PFSK-1 (cell line): ENCODE measurements around the gene SMIM44.

Experiments used
- FOXP2 ChIP-seq: optimal IDR thresholded peaks from 2 replicates; pipeline ENCODE3; 2011; ENCODE audit warnings: borderline replicate concordance, control low read depth, inconsistent platforms; ENCODE audit not compliant: insufficient read depth; ENCODE audit errors: extremely low read length, extremely low read depth
- POLR2AphosphoS5 ChIP-seq: IDR thresholded peaks from 2 replicates; pipeline ENCODE4 v1.6.1; 2012; ENCODE audit warnings: low read depth, mild to moderate bottlenecking, control low read depth, low read length, moderate library complexity
- SIN3A ChIP-seq: IDR thresholded peaks from 2 replicates; pipeline ENCODE4 v1.6.1; 2012; ENCODE audit warnings: mild to moderate bottlenecking, low read length, moderate library complexity, borderline replicate concordance; ENCODE audit not compliant: insufficient read depth
- TAF1 ChIP-seq: IDR thresholded peaks from 2 replicates; pipeline ENCODE4 v1.6.1; 2012; ENCODE audit warnings: low read length, control low read depth, borderline replicate concordance; ENCODE audit not compliant: insufficient read depth
- TF ChIP-seq, protein P1 (sequence below), 2 experiments: IDR thresholded peaks; 2 replicates each; pipeline versions ENCODE4 v1.6.1 to v1.8.0; 2011 to 2012; ENCODE audit warnings: low read depth in 2 of 2, low read length in 2 of 2, control low read depth in 1 of 2, inconsistent platforms in 1 of 2, mild to moderate bottlenecking in 1 of 2, moderate library complexity in 1 of 2; ENCODE audit not compliant: insufficient read depth in 1 of 2

The SMIM44 gene

DNA sequence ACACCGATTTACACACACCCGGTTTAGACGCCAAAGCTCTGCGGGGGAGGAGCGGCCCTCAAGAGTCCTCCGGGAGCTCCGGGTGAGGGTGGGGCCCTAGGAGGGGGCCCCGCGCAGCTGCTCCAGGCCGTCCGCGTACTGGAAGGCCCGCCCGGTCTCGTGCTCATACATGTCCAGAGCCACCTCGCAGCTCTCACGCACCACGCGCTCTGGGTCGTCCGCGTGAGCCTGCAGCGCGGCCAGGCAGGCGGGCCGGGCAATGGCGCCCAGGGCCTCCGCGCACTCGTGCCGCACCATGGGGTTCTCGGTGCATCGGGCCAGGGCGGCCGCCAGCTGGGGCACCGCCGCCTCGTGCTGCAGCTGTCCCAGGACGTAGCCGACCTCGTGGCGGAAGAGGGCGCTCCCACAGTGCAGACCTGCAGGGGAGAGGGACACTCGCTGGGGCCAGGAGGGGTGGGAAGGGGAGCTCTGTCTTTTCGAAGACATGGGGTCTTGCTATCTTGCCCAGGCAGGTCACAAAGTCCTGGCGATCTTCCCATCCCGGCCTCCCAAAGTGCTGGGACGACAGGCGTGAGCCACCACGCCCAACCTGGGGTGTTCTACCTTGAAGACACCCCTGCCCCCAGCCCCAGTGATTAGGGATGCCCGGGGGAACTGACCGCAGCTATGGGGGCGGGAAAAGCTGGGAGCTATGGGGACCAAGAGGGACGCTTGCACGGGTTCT lies 8.3 kb upstream of the SMIM44 start:
- TF ChIP-seq, protein P1, sequence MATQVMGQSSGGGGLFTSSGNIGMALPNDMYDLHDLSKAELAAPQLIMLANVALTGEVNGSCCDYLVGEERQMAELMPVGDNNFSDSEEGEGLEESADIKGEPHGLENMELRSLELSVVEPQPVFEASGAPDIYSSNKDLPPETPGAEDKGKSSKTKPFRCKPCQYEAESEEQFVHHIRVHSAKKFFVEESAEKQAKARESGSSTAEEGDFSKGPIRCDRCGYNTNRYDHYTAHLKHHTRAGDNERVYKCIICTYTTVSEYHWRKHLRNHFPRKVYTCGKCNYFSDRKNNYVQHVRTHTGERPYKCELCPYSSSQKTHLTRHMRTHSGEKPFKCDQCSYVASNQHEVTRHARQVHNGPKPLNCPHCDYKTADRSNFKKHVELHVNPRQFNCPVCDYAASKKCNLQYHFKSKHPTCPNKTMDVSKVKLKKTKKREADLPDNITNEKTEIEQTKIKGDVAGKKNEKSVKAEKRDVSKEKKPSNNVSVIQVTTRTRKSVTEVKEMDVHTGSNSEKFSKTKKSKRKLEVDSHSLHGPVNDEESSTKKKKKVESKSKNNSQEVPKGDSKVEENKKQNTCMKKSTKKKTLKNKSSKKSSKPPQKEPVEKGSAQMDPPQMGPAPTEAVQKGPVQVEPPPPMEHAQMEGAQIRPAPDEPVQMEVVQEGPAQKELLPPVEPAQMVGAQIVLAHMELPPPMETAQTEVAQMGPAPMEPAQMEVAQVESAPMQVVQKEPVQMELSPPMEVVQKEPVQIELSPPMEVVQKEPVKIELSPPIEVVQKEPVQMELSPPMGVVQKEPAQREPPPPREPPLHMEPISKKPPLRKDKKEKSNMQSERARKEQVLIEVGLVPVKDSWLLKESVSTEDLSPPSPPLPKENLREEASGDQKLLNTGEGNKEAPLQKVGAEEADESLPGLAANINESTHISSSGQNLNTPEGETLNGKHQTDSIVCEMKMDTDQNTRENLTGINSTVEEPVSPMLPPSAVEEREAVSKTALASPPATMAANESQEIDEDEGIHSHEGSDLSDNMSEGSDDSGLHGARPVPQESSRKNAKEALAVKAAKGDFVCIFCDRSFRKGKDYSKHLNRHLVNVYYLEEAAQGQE (IDR thresholded peaks at IDR 0.05; ENCODE audit: insufficient read depth in 1 of 2, low read depth in 2 of 2, low read length in 2 of 2): no peak
- TF ChIP-seq FOXP2 (no peak), POLR2AphosphoS5 (no peak), TAF1 (no peak), SIN3A (no peak)

DNA sequence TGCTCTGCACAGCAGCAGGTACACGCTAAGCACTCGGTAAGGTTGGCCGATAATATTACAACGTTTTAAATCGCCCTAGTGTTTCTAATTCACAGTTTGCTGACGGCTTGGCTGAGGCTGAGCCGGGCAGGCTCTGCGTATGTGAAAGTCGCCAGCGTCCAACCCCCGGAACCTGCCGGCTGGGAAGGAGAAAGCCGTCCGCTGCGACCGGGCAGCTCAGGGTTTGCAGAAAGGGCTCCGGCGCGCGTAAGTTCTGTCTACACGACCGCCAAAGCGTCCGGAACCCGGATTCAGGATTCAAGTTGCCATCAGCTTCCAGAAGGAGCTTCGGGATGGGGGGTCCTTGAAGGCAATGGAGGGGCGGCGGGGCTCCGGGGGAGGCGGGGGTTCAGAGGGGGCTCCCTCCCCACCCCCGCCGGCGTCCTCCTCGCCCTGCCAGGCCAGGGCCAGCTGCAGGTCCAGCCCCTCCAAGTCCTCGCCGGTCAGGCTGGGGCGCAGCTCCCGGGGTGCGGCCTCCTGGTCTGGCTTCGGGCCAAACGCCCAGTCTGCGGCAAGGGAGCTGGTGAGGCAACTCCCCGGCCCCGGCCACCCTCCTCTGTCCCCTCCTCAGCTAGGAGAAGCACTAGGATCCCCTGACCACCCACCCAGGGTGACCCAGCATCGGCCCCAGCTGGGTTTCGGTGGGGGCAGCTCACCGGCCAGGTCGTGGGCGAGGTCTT lies 575 bp downstream of the SMIM44 start:
- TF ChIP-seq TAF1: no peak
- TF ChIP-seq SIN3A: no peak
- TF ChIP-seq, protein P1 (IDR thresholded peaks at IDR 0.05; ENCODE audit: insufficient read depth in 1 of 2, low read depth in 2 of 2, low read length in 2 of 2): no peak
- no peak for TF ChIP-seq POLR2AphosphoS5
- no peak for TF ChIP-seq FOXP2

DNA sequence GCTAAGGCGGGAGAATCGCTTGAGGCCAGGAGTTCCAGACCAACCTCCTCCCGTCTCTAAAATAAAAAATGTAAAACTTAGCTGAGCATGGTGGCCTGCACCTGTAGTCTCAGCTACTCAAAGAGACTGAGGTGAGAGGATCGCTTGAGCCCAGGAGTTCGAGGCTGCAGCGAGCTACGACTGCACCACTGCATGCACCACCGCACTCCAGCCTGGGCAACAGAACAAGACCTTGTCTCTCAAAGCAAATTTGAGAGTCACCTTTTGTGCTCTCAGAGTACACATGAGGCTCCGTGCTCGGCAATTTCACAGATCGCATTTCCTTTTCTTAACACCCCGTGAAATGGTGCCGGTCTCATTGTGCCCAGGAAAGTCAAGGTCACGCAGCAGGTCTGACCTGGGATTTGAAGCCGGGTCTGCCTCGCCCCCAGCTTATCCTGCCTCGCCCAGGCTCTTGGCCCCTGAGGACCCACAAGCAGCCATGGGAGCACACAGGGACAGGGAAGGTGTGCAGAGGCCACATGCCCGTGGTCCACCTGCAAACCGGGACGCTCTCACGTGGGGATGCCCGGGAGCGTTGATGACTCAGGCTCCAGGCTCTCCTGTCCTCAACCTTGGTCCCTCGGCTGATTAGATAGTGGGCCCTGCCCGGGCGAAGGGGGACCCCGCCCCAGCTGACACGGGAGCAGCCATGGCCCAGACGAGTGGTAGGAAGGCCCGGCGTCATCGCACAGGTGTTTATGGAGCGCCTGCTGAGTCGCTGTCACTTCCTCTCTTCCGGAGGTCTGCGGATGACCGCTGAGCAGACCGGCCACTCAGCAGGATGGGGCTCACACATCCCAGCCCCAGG lies 1.8 kb downstream of the SMIM44 start:
- TF ChIP-seq POLR2AphosphoS5 (no peak), SIN3A (no peak), TAF1 (no peak), FOXP2 (no peak)
- TF ChIP-seq, protein P1 (IDR thresholded peaks at IDR 0.05; ENCODE audit: insufficient read depth in 1 of 2, low read depth in 2 of 2, low read length in 2 of 2): no peak

DNA sequence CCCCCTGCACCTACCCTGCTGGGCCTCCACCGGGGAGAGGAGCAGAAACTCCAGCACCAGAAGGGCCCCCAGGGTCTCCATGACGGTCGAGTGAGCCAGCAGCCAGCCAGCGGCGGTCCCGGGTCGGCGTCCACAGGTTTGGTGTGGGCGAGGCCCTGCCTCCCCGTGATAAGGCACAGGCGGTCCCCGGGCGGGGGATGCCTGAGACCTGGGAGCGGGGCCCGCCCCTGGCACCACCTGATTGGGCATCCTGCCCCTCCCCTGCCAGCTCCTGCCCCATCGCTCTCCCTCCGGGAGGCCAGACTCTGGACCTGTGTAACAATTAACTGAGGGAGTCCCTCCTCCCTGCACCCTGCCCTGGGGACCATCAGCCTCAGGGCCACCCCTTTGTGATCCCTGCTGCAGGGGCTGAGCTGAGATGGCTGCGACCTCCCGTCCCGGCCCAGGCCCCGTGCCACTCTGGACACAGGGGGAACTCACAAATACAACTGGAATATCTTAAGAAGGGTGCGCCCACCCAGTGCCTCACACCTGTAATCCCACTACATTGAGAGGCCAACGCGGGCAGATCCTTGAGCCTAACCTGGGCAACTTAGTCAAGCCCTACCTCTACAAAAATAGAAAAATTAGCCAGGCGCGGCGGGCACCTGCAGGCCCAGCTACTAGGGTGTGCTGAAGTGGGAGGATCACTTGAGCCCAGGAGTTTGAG lies 2.7 kb downstream of the SMIM44 start, which contains the start of gene SMIM24:
SMIM24 (minus strand) TSS at position 143 of the 709 bp plus-strand sequence; CDS start at position 81, 62 bp downstream.
- TF ChIP-seq, protein P1 (IDR thresholded peaks at IDR 0.05; ENCODE audit: insufficient read depth in 1 of 2, low read depth in 2 of 2, low read length in 2 of 2): no peak
- TF ChIP-seq TAF1 (no peak), SIN3A (no peak), FOXP2 (no peak), POLR2AphosphoS5 (no peak)
